ENCODE measurements around the gene RNF130.

The RNF130 gene

DNA sequence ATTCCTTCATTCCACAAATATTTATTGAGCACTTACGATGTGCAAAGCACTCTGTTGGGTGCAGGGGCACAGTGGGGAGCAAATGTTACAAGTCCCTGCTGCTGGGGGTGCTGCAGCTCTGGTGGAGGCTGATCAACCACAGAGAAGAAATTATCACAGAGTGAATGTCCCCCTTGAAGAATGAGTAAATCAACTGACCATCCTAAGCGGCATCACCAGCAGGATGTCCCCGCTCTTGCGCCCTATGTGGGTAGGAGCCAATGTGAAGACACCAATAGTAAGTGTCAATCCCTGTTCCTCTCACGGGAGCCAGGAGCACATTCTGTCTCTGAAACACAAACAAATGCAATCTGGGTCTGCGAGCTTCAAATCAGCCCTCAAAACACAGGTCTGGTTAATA is 116.5 kb downstream of the RNF130 start:
- no peak overlapping the region for H3K4me3 ChIP-seq (ENCODE audit: control insufficient read depth, low read depth, low read length)
- no peak for DNase-seq (ENCODE audit: low read depth)
- TF ChIP-seq, protein P1, sequence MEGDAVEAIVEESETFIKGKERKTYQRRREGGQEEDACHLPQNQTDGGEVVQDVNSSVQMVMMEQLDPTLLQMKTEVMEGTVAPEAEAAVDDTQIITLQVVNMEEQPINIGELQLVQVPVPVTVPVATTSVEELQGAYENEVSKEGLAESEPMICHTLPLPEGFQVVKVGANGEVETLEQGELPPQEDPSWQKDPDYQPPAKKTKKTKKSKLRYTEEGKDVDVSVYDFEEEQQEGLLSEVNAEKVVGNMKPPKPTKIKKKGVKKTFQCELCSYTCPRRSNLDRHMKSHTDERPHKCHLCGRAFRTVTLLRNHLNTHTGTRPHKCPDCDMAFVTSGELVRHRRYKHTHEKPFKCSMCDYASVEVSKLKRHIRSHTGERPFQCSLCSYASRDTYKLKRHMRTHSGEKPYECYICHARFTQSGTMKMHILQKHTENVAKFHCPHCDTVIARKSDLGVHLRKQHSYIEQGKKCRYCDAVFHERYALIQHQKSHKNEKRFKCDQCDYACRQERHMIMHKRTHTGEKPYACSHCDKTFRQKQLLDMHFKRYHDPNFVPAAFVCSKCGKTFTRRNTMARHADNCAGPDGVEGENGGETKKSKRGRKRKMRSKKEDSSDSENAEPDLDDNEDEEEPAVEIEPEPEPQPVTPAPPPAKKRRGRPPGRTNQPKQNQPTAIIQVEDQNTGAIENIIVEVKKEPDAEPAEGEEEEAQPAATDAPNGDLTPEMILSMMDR (conservative IDR thresholded peaks at IDR 0.05; ENCODE audit: control insufficient read depth, insufficient read depth, low read depth, low read length): no peak

DNA sequence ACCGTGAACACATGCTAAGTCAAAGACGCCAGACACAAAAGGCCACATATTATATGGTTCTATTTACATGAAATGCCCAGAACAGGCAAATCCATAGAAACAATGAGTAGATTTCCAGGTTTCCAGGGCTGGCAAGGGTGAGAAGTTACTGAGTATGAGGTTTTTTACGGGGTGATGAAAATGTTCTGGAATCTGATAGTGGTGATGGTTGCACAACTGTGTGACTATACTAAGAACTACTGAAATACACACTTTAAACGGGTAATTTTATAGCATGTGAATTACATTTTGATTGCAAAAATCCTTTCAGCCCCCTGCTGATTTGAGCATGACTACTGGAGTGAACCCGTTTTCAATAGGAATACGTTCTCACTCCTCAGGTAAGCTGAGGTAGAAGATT is 117.1 kb downstream of the RNF130 start:
- no peak overlapping the region for H3K4me3 ChIP-seq (ENCODE audit: control insufficient read depth, low read depth, low read length)
- DNase-seq (ENCODE audit: low read depth): peak; percentile 44
- TF ChIP-seq, protein P1 (conservative IDR thresholded peaks at IDR 0.05; ENCODE audit: control insufficient read depth, insufficient read depth, low read depth, low read length): no peak

- TF ChIP-seq, protein P1 (conservative IDR thresholded peaks at IDR 0.05; ENCODE audit: control insufficient read depth, insufficient read depth, low read depth, low read length): no peak
- H3K4me3 ChIP-seq (ENCODE audit: control insufficient read depth, low read depth, low read length): no peak overlapping the region
- no peak for DNase-seq (ENCODE audit: low read depth)
Measured at GRCh38 chr5:179953987-179954386, 117.6 kb downstream of the RNF130 start.

DNA sequence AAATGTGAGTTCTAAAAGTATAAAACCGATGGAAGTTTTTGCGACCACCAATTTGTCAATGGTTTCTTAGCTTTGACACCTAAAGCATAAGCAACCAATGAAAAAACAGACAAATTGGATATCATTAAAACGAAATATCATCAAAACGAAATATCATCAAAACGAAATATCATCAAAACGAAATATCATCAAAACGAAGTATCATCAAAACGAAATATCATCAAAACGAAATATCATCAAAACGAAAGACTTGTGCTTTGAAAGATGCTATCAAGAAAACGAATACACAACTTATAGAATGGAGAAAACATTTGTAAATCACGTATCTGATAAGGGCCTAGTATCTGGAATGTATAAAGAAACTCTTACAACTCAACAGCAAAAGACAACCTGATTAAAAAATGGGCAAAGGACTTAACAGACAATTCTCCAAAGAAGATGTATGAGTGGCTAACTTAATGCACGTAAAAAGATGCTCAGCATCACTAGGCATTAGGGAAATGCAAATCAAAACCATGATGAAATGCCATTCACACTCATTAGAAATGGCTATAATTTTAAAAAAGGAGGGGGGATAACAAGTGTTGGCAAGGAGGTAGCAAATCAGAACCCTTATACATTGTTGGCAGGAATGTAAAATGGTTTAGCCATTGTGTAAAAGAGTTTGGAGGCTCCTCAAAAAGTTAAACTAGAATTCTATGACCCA is 134.4 kb downstream of the RNF130 start:
- DNase-seq (ENCODE audit: low read depth): no peak
- TF ChIP-seq, protein P1 (conservative IDR thresholded peaks at IDR 0.05; ENCODE audit: control insufficient read depth, insufficient read depth, low read depth, low read length): no peak
- no peak overlapping the region for H3K4me3 ChIP-seq (ENCODE audit: control insufficient read depth, low read depth, low read length)

DNA sequence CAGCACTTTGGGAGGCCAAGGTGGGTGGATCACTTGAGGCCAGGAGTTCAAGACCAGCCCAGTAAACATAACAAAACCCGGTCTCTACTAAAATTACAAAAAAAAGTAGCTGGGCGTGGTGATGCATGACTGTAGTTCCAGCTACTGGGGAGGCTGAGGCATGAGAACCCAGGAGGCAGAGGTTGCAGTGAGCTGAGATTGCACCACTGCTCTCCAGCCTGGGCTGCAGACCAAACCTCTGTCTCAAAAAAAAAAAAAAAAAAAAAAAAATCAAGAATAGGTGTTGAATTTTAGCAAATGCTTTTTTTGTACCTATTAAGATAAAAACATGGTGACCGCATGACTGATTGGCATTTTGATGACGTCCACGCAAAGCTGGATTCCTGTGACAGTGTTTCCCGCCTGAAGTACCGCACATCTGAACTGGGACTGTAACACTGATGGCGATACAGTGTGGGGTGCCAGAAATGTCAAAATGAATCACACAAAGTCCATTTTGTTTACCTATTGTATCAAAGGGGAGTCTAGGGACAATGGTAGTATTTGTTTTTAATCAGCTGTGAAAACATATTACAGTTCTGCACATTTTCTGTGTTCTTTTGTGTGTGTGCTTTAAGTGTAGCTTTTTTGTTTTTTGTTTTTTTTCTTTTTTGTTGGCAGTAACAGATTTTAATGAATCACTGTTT is 140.6 kb downstream of the RNF130 start:
- no peak for DNase-seq (ENCODE audit: low read depth)
- no peak overlapping the region for H3K4me3 ChIP-seq (ENCODE audit: control insufficient read depth, low read depth, low read length)
- TF ChIP-seq, protein P1 (conservative IDR thresholded peaks at IDR 0.05; ENCODE audit: control insufficient read depth, insufficient read depth, low read depth, low read length): no peak

DNA sequence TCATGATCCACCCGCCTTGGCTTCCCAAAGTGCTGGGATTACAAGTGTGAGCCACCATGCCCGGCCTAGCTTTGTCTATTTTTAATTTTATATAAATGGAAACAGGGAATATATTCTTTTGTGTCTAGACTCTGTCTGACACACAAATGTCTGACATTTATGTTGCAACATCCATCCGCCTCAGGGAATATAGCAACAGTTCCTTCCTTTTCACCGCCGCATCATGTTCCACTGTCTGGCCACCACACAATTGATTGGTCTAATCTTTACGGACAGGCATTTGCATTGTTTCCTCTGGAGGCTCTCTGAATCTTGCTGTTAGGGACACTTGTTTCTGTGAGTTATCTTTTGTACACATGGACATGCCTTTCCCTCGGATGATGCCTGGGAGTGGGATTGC is 143.7 kb downstream of the RNF130 start:
- no peak for DNase-seq (ENCODE audit: low read depth)
- TF ChIP-seq, protein P1 (conservative IDR thresholded peaks at IDR 0.05; ENCODE audit: control insufficient read depth, insufficient read depth, low read depth, low read length): no peak
- no peak overlapping the region for H3K4me3 ChIP-seq (ENCODE audit: control insufficient read depth, low read depth, low read length)

Measured in fibroblast of mammary gland (primary cell).